ENCODE results near the gene ADCY4. TPM values are rescaled to one million over a fixed set of nuclear protein-coding genes. Genes with fewer than 3 reads are reported as not detected.
A peak's percentile ranks its signal among the peaks of the same experiment; 100 is the strongest.

ADCY4 gene
- total and polyA plus RNA-seq, 2 donors (not counting 1 experiment from before 2014, with no cell fraction given) = 2.3 to 7.8 TPM

DNA sequence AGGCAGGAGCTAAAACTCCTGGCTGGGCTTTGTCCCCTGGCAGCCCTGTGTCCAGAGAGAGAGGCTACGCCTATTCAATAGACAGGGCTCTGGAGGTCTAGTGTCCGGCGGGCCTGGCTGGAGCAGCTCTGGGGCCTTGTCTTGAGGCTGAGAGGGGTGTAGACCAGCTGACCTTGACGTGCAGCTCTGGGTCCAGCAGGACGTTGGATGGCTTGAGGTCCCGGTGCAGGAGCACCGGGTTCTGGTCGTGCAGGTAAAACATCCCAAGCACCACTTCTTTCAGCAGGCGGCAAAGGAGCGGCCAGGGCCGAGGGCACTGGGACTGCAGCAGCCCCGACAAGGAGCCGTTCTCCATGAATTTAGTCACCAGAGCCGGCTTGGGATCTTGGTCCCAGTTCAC lies 4.0 kb upstream of the ADCY4 start:
- ChIA-PET POLR2A (interaction anchor here (1.1 to 1.8 kb wide), 3 partner anchors 27 to 97 kb away, joined by 4 to 5 read pairs (median 4); partner anchors contain the start of genes CBLN3, KHNYN and TINF2), CTCF (interaction anchor here (0.6 to 16.1 kb wide), 6 partner anchors 27 to 96 kb away, joined by 3 to 650 read pairs (median 5); partner anchors contain the start of genes CBLN3, CIDEB, KHNYN and RABGGTA)
- H3K79me2 ChIP-seq (ENCODE audit: control insufficient read depth, insufficient read depth, low read length) = peaks cover 15% of the 10 kb centered on the region
- Mint-ChIP-seq H3K9me3 (ENCODE audit: insufficient read depth) (no peaks in the 10 kb centered on the region), H3K4me1 (peaks cover 36% of the 10 kb centered on the region), H3K27me3 (peaks cover 16% of the 10 kb centered on the region), H3K27ac (no peak overlapping the region), H3K4me3 (peak overlapping the region; percentile 99)
- peak overlapping the region; percentile 88 for H2AFZ ChIP-seq (ENCODE audit: insufficient read depth, low read depth, low read length, poor library complexity, severe bottlenecking)
- peaks cover 32 to 40% of the 10 kb centered on the region in 2 donors for H3K4me1 ChIP-seq (ENCODE audit: control insufficient read depth in 2 of 2, insufficient read depth in 2 of 2, low read length in 2 of 2)
- peaks cover 0 to 6% (median 0%) of the 10 kb centered on the region in 3 donors for H3K9me3 ChIP-seq (ENCODE audit: control extremely low read depth in 1 of 3, control insufficient read depth in 2 of 3, insufficient read depth in 1 of 3, low read length in 2 of 3)
- peak overlapping the region; percentile 84 for H3K4me2 ChIP-seq (replicated peaks; ENCODE audit: low read depth, low read length, poor library complexity, severe bottlenecking)
- no peak for DNase-seq
- no peak for ATAC-seq (ENCODE audit: low read depth)
- no peak overlapping the region for H3K27ac ChIP-seq (ENCODE audit: low read length in 2 of 2)
- H3K4me3 ChIP-seq (ENCODE audit: control extremely low read depth in 1 of 5, extremely low read depth in 1 of 5, insufficient read depth in 1 of 5, low read depth in 2 of 5, low read length in 4 of 5) = peak overlapping the region; percentile 85 to 98 (median 89)
- peak overlapping the region; percentile 91 for H3K9ac ChIP-seq (ENCODE audit: low read length)
- H4K20me1 ChIP-seq (ENCODE audit: control insufficient read depth, insufficient read depth, low read length, poor library complexity, severe bottlenecking) = peaks cover 24% of the 10 kb centered on the region
- 87% methylated on average over 14 of the region's 14 CpGs for WGBS (ENCODE audit: insufficient coverage)
- TF ChIP-seq EZH2 (IDR thresholded peaks at IDR 0.05; ENCODE audit: borderline replicate concordance, insufficient read depth, low read depth, low read length, poor library complexity, severe bottlenecking) = no peak
- TF ChIP-seq, protein P1, sequence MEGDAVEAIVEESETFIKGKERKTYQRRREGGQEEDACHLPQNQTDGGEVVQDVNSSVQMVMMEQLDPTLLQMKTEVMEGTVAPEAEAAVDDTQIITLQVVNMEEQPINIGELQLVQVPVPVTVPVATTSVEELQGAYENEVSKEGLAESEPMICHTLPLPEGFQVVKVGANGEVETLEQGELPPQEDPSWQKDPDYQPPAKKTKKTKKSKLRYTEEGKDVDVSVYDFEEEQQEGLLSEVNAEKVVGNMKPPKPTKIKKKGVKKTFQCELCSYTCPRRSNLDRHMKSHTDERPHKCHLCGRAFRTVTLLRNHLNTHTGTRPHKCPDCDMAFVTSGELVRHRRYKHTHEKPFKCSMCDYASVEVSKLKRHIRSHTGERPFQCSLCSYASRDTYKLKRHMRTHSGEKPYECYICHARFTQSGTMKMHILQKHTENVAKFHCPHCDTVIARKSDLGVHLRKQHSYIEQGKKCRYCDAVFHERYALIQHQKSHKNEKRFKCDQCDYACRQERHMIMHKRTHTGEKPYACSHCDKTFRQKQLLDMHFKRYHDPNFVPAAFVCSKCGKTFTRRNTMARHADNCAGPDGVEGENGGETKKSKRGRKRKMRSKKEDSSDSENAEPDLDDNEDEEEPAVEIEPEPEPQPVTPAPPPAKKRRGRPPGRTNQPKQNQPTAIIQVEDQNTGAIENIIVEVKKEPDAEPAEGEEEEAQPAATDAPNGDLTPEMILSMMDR (IDR thresholded peaks at IDR 0.05) = no peak
- intact Hi-C loops (cut with micrococcal nuclease) = loop anchor here (10.0 kb wide), 1 partner anchor 336 kb away; no protein-coding TSS in a partner anchor
- peaks cover 0 to 25% (median 10%) of the 10 kb centered on the region in 4 experiments for H3K27me3 ChIP-seq (replicated peaks in 1 of 4; ENCODE audit: control extremely low read depth in 1 of 4, control insufficient read depth in 3 of 4, insufficient read depth in 4 of 4, low read length in 3 of 4)
- H3K36me3 ChIP-seq (replicated peaks in 1 of 2; ENCODE audit: control extremely low read depth in 1 of 2, control insufficient read depth in 1 of 2, extremely low read depth in 1 of 2, insufficient read depth in 2 of 2, low read length in 1 of 2) = peaks cover 0 to 24% of the 10 kb centered on the region in 2 experiments

DNA sequence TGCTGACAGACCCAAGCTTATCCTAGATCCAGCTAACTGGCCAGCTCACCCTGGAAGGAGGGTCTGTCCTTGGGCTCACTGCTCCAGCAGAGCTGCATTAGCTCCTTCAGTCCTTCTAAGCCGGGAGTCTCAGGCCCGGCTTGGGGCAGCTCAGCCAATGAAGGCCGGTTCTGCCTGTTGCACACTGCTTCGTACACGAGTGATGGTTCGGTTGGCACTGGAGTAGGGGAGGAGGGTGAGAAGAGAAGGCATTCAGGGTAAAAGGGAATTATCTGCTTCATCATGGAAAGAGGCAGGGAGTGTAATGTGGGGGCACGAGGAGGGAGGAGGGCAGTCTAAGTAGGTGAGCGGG lies 2.9 kb upstream of the ADCY4 start:
- Histone ChIP-seq H3K4me2 (replicated peaks; ENCODE audit: low read depth, low read length, poor library complexity, severe bottlenecking) (no peak overlapping the region), H3K27me3 (replicated peaks in 1 of 4; ENCODE audit: control extremely low read depth in 1 of 4, control insufficient read depth in 3 of 4, insufficient read depth in 4 of 4, low read length in 3 of 4) (peaks cover 0 to 34% (median 14%) of the 10 kb centered on the region in 4 experiments), H3K9ac (ENCODE audit: low read length) (no peak overlapping the region), H3K36me3 (replicated peaks in 1 of 2; ENCODE audit: control extremely low read depth in 1 of 2, control insufficient read depth in 1 of 2, extremely low read depth in 1 of 2, insufficient read depth in 2 of 2, low read length in 1 of 2) (peaks cover 0 to 24% of the 10 kb centered on the region in 2 experiments), H4K20me1 (ENCODE audit: control insufficient read depth, insufficient read depth, low read length, poor library complexity, severe bottlenecking) (peaks cover 25% of the 10 kb centered on the region), H3K9me3 (ENCODE audit: control extremely low read depth in 1 of 3, control insufficient read depth in 2 of 3, insufficient read depth in 1 of 3, low read length in 2 of 3) (peaks cover 0 to 6% (median 0%) of the 10 kb centered on the region in 3 donors), H3K4me1 (ENCODE audit: control insufficient read depth in 2 of 2, insufficient read depth in 2 of 2, low read length in 2 of 2) (peaks cover 42 to 50% of the 10 kb centered on the region in 2 donors), H2AFZ (ENCODE audit: insufficient read depth, low read depth, low read length, poor library complexity, severe bottlenecking) (no peak overlapping the region), H3K4me3 (ENCODE audit: control extremely low read depth in 1 of 5, extremely low read depth in 1 of 5, insufficient read depth in 1 of 5, low read depth in 2 of 5, low read length in 4 of 5) (no peak overlapping the region), H3K27ac (ENCODE audit: low read length in 2 of 2) (no peak overlapping the region), H3K79me2 (ENCODE audit: control insufficient read depth, insufficient read depth, low read length) (peaks cover 15% of the 10 kb centered on the region)
- Mint-ChIP-seq H3K27ac (peak overlapping the region; percentile 53), H3K9me3 (ENCODE audit: insufficient read depth) (no peaks in the 10 kb centered on the region), H3K4me1 (peaks cover 43% of the 10 kb centered on the region), H3K27me3 (peaks cover 19% of the 10 kb centered on the region), H3K4me3 (peak overlapping the region; percentile 99)
- intact Hi-C loops (cut with micrococcal nuclease) = loop anchor here (10.0 kb wide), 1 partner anchor 337 kb away; no protein-coding TSS in a partner anchor
- no peak for ATAC-seq (ENCODE audit: low read depth)
- DNase-seq = no peak
- POLR2A ChIA-PET = interaction anchor here (1.8 kb wide), 1 partner anchor 92 kb away, joined by 4 read pairs; the partner anchor contains the start of genes CBLN3 and KHNYN
- TF ChIP-seq, protein P1 (IDR thresholded peaks at IDR 0.05) = no peak
- no peak for TF ChIP-seq EZH2 (IDR thresholded peaks at IDR 0.05; ENCODE audit: borderline replicate concordance, insufficient read depth, low read depth, low read length, poor library complexity, severe bottlenecking)
- 99% methylated on average over 6 of the region's 8 CpGs for WGBS (ENCODE audit: insufficient coverage)
- CTCF ChIA-PET = interaction anchor here (1.4 to 16.1 kb wide), 3 partner anchors 30 to 93 kb away, joined by 4 to 650 read pairs (median 6); partner anchors contain the start of genes CBLN3, CIDEB, KHNYN and RABGGTA

All from B cell (primary cell).